H1 (cell line): ENCODE data around the gene MCMBP. TPM values are rescaled to one million over a fixed set of nuclear protein-coding genes. Genes with fewer than 3 reads are reported as not detected.

ENCODE experiments used
- ASH2L ChIP-seq: fragments of 200-600, 300-600 bp; sonication (generic); IDR thresholded peaks from one replicate; pipeline ENCODE4 v1.7.1; 2017; ENCODE audit warnings: low read length
- ATF2 ChIP-seq: IDR thresholded peaks from 2 replicates; pipeline ENCODE4 v1.6.1; 2012; ENCODE audit warnings: low read length, inconsistent platforms
- BCL11A ChIP-seq, 2 experiments: IDR thresholded peaks; one replicate each; pipeline ENCODE4 v1.6.1; 2011; ENCODE audit warnings: low read depth in 2 of 2, low read length in 2 of 2, mild to moderate bottlenecking in 2 of 2
- CREB1 ChIP-seq: IDR thresholded peaks from 2 replicates; pipeline ENCODE4 v1.6.1; 2012; ENCODE audit warnings: inconsistent platforms
- CTCF ChIP-seq, 3 experiments: IDR thresholded peaks; 1 replicate in 2 of 3; 2 replicates in 1 of 3; pipeline versions ENCODE4 v1.5.1 to v1.6.1; 2011; ENCODE audit warnings: low read length in 3 of 3, mild to moderate bottlenecking in 3 of 3, inconsistent platforms in 2 of 3, low read depth in 1 of 3, moderate library complexity in 1 of 3; ENCODE audit not compliant: insufficient read depth in 1 of 3; ENCODE audit errors: control extremely low read depth in 1 of 3
- HDAC2 ChIP-seq, 2 experiments: fragments of 300-600 bp in 1 of 2; sonication (generic) in 1 of 2; IDR thresholded peaks; 2 replicates each; pipeline ENCODE4 v1.6.1; 2011 to 2012; ENCODE audit warnings: low read depth in 2 of 2, low read length in 2 of 2, mild to moderate bottlenecking in 2 of 2, moderate library complexity in 2 of 2, borderline replicate concordance in 1 of 2, inconsistent platforms in 1 of 2
- JUND ChIP-seq: IDR thresholded peaks from 2 replicates; pipeline ENCODE4 v1.6.1; 2011; ENCODE audit warnings: mild to moderate bottlenecking, improper control_type of control experiment, low read length
- KDM1A ChIP-seq: fragments of 200-600, 300-600 bp; sonication (generic); IDR thresholded peaks from 2 replicates; pipeline ENCODE4 v1.7.1; 2016; ENCODE audit warnings: mild to moderate bottlenecking, low read length, borderline replicate concordance
- MAX ChIP-seq: IDR thresholded peaks from 2 replicates; pipeline ENCODE4 v1.6.1; 2012; ENCODE audit warnings: inconsistent platforms
- NRF1 ChIP-seq: IDR thresholded peaks from 2 replicates; pipeline ENCODE4 v1.6.1; 2011; ENCODE audit warnings: mild to moderate bottlenecking, low read depth, low read length, improper control_type of control experiment
- PHF8 ChIP-seq: fragments of 200-600 bp; sonication (generic); conservative IDR thresholded peaks from 2 replicates; pipeline ENCODE4 v1.7.1; 2012; ENCODE audit warnings: low read depth, mild to moderate bottlenecking, inconsistent platforms, low read length, moderate library complexity
- RAD21 ChIP-seq, 2 experiments: IDR thresholded peaks in 1 of 2; conservative IDR thresholded peaks in 1 of 2; 2 replicates each; pipeline ENCODE4 v1.6.1; 2011; ENCODE audit warnings: low read depth in 2 of 2, low read length in 2 of 2, improper control_type of control experiment in 1 of 2, inconsistent platforms in 1 of 2, mild to moderate bottlenecking in 1 of 2, moderate library complexity in 1 of 2
- SAP30 ChIP-seq: fragments of 300-600 bp; sonication (generic); IDR thresholded peaks from 2 replicates; pipeline ENCODE4 v1.7.1; 2012; ENCODE audit warnings: low read length, moderate library complexity, mild to moderate bottlenecking, inconsistent platforms; ENCODE audit not compliant: insufficient read depth, insufficient replicate concordance
- SIRT6 ChIP-seq: IDR thresholded peaks from one replicate; pipeline ENCODE4 v1.7.1; 2012; ENCODE audit warnings: low read length, inconsistent platforms
- SP2 ChIP-seq: IDR thresholded peaks from 2 replicates; pipeline ENCODE4 v1.6.1; 2012; ENCODE audit warnings: mild to moderate bottlenecking, low read length, inconsistent platforms
- TCF12 ChIP-seq: IDR thresholded peaks from 2 replicates; pipeline ENCODE4 v1.6.1; 2011; ENCODE audit warnings: low read depth, mild to moderate bottlenecking, low read length
- USF2 ChIP-seq: IDR thresholded peaks from 2 replicates; pipeline ENCODE4 v1.6.1; 2011; ENCODE audit warnings: low read length, improper control_type of control experiment
- polyA plus RNA-seq, 7 experiments: library from polyadenylated mRNA; depleted of rRNA in 3 of 7; stranded (reverse) in 5 of 7; unstranded in 2 of 7; fragments of >200 nt in 5 of 7; fragments of 200-250 nt in 2 of 7; gene quantifications; 1 replicate in 5 of 7; 2 replicates in 1 of 7; 4 replicates in 1 of 7; pipeline versions ENCODE4 v1.2.1 to v1.2.3, GENCODE V29; 2011 to 2013; ENCODE audit warnings: missing spikeins in 2 of 7, mixed read lengths in 2 of 7
- total RNA-seq: library from RNA; stranded (reverse); fragmentation: NEBNext Ultra II Directional; extraction: Animal tissue kit (Norgen Biotek cat#: 25700); gene quantifications from 2 replicates; pipeline ENCODE4 v1.2.1, GENCODE V29; 2021

Gene MCMBP
- total and polyA plus RNA-seq, 2 of the 8 experiments (the other 6 are each of a cell fraction or from before 2014, with no cell fraction given): 67.3 to 81.7 TPM

GRCh38 chr10:119817991-119818888 lies 54.4 kb downstream of the MCMBP start (continued):
- TF ChIP-seq ATF2 (no peak), JUND (no peak), BCL11A (IDR thresholded peaks at IDR 0.05; ENCODE audit: low read depth in 2 of 2, low read length in 2 of 2) (no peak), KDM1A (no peak), MAX (peak; percentile 97), SAP30 (peak; percentile 64), RAD21 (IDR thresholded peaks at IDR 0.05 in 1 of 2, conservative IDR thresholded peaks at IDR 0.05 in 1 of 2; ENCODE audit: low read depth in 2 of 2, low read length in 2 of 2) (peak; percentile 44 to 53), CTCF (IDR thresholded peaks at IDR 0.05; ENCODE audit: control extremely low read depth in 1 of 3, insufficient read depth in 1 of 3, low read depth in 1 of 3, low read length in 3 of 3) (peak; percentile 56 to 65 (median 58)), SIRT6 (no peak), CREB1 (peak; percentile 78), ASH2L (no peak), NRF1 (peak; percentile 61), USF2 (no peak), PHF8 (peak; percentile 63), TCF12 (no peak), SP2 (no peak), HDAC2 (IDR thresholded peaks at IDR 0.05; ENCODE audit: borderline replicate concordance in 1 of 2, low read depth in 2 of 2, low read length in 2 of 2) (peak in 1 of 2 experiments; percentile 28; a peak in 1 of 4 replicates)
